SK-N-SH (cell line): ENCODE results near the gene ACTR3.

Experiments
- EP300 ChIP-seq, 2 experiments: IDR thresholded peaks; 2 replicates each; pipeline versions ENCODE4 v1.4.0 to v1.6.1; 2012; ENCODE audit warnings: borderline replicate concordance in 1 of 2, low read depth in 1 of 2, low read length in 1 of 2
- FOXJ3 ChIP-seq: sonication (generic); formaldehyde crosslinking; IDR thresholded peaks from 2 replicates; pipeline ENCODE4 v1.5.1; 2020; ENCODE audit warnings: mild to moderate bottlenecking, missing genetic modification reagents
- FOXM1 ChIP-seq: IDR thresholded peaks from 2 replicates; pipeline ENCODE4 v1.4.0; 2012; ENCODE audit warnings: low read depth, mild to moderate bottlenecking
- POLR2AphosphoS5 ChIP-seq: IDR thresholded peaks from 2 replicates; pipeline ENCODE4 v1.6.1; 2012; ENCODE audit warnings: low read depth, low read length
- SMC3 ChIP-seq: IDR thresholded peaks from 2 replicates; pipeline ENCODE4 v1.6.1; 2012; ENCODE audit warnings: low read depth, low read length, improper control_type of control experiment
- TF ChIP-seq, protein P1 (sequence below): fragments of 200-600 bp; sonication (generic); IDR thresholded peaks from 2 replicates; pipeline ENCODE4 v1.6.1; 2017; ENCODE audit warnings: antibody characterized with exemption, mild to moderate bottlenecking, moderate library complexity
- TF ChIP-seq, protein P2 (sequence below): fragments of 150-350 bp; IDR thresholded peaks from 2 replicates; pipeline ENCODE4 v1.6.1; 2017; ENCODE audit warnings: antibody characterized with exemption, low read length, low read depth, borderline replicate concordance

DNA sequence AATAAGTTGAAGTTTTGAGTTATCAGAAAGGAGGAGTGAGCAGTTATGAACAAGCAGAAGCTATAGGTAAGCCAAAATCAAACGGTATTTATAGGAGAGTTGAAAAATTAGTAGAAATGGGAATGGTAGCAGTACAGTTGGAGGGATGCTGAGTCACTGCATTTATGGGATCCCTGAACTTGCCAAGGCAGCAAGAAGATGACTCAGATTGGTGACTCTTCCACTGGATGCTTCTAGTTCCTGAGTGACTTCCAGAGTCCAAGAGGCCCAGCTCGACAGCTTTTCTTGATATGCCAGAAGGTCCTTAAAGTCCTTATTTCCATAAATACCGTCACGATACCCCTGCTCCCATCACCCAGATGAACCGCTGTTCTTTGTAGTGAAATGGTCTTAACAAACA lies 31.1 kb upstream of the ACTR3 start:
- TF ChIP-seq, protein P1, sequence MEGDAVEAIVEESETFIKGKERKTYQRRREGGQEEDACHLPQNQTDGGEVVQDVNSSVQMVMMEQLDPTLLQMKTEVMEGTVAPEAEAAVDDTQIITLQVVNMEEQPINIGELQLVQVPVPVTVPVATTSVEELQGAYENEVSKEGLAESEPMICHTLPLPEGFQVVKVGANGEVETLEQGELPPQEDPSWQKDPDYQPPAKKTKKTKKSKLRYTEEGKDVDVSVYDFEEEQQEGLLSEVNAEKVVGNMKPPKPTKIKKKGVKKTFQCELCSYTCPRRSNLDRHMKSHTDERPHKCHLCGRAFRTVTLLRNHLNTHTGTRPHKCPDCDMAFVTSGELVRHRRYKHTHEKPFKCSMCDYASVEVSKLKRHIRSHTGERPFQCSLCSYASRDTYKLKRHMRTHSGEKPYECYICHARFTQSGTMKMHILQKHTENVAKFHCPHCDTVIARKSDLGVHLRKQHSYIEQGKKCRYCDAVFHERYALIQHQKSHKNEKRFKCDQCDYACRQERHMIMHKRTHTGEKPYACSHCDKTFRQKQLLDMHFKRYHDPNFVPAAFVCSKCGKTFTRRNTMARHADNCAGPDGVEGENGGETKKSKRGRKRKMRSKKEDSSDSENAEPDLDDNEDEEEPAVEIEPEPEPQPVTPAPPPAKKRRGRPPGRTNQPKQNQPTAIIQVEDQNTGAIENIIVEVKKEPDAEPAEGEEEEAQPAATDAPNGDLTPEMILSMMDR, result no peak
- TF ChIP-seq, protein P2, sequence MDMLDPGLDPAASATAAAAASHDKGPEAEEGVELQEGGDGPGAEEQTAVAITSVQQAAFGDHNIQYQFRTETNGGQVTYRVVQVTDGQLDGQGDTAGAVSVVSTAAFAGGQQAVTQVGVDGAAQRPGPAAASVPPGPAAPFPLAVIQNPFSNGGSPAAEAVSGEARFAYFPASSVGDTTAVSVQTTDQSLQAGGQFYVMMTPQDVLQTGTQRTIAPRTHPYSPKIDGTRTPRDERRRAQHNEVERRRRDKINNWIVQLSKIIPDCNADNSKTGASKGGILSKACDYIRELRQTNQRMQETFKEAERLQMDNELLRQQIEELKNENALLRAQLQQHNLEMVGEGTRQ, result no peak
- TF ChIP-seq EP300 (IDR thresholded peaks at IDR 0.05; ENCODE audit: borderline replicate concordance in 1 of 2, low read depth in 1 of 2, low read length in 1 of 2) (no peak), SMC3 (no peak), FOXJ3 (no peak), FOXM1 (no peak), POLR2AphosphoS5 (no peak)
